Activated T-helper 1 cell treated with anti-CD3 and anti-CD28 coated beads, Interleukin-12 subunit alpha, Interleukin-12 subunit beta, Interleukin-2, Interleukin-4 antibody, amounts not matched to agents 30 ng/mL and 10 ng/mL and 1 ng/mL, durations not matched to agents 14 hours and 24 hours and 36 hours (primary cell): ENCODE results near the gene CEBPB. TPM values are rescaled to one million over a fixed set of nuclear protein-coding genes. Genes with fewer than 3 reads are reported as not detected.

Source experiments
- DNase-seq: peaks from one replicate; pipeline ENCODE4 v3.0.0; 2021; ENCODE audit warnings: low spot score
- H3K27ac Mint-ChIP-seq: one replicate; pipeline ENCODE4 v1.8.0; 2021; ENCODE audit warnings: mild to moderate bottlenecking, mixed read lengths
- H3K27me3 Mint-ChIP-seq: one replicate; pipeline ENCODE4 v1.8.0; 2022; ENCODE audit warnings: mild to moderate bottlenecking, moderate library complexity, mixed read lengths; ENCODE audit not compliant: insufficient read depth
- H3K36me3 Mint-ChIP-seq: one replicate; pipeline ENCODE4 v1.8.0; 2021; ENCODE audit warnings: low read depth, mixed read lengths
- H3K4me1 Mint-ChIP-seq: one replicate; pipeline ENCODE4 v1.8.0; 2021; ENCODE audit warnings: low read depth, mixed read lengths
- H3K4me3 Mint-ChIP-seq: one replicate; pipeline ENCODE4 v1.8.0; 2021; ENCODE audit warnings: mild to moderate bottlenecking, moderate library complexity, mixed read lengths
- H3K9me3 Mint-ChIP-seq: one replicate; pipeline ENCODE4 v1.8.0; 2021; ENCODE audit warnings: mixed read lengths
- intact Hi-C: fragments of 100-400 bp; cut with micrococcal nuclease; formaldehyde crosslinking; loops from one replicate; pipeline ENCODE4 v1.15.1; 2024
- total RNA-seq: library from RNA; stranded (reverse); gene quantifications from 2 replicates; pipeline ENCODE4 v1.2.3, GENCODE V29; 2022

Gene CEBPB
- total RNA-seq, 1 donor from 2014 or later, result 52.3 TPM

DNA sequence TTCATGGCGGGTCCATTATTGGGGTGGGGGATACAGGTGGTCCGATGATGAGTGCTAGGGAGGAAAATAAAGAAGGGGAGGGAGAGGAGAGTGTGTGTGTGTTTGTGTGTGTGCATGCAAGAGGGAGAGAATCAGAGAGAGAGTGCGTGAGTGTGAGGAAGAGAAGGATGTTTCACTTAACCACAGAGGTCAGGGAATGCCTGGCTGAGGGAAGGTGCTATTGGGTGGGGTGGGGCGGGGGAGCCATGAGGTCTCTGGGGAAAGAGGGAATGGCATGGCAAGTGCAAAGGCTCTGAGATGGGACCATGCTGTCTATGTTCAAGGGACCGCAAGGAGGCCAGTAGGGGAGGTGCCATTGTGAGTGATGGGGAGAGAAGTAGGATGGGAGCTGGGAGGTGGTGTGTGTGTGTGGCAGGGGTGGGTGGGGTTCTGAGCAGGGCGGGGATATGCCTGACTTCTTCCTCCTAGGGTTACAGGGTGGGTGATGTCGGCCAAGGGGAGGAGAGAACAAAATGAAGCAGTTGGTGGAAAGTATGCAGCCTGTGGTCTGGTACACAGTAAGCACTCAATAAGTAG, 23.0 kb downstream of the CEBPB start:
- DNase-seq, result no peak
- H3K27ac Mint-ChIP-seq, result no peak overlapping the region
- peaks cover 21% of the 10 kb centered on the region for H3K27me3 Mint-ChIP-seq
- H3K9me3 Mint-ChIP-seq, result no peaks in the 10 kb centered on the region
- intact Hi-C loops, result no loop called here
- H3K36me3 Mint-ChIP-seq, result no peaks in the 10 kb centered on the region
- H3K4me1 Mint-ChIP-seq, result peaks cover 28% of the 10 kb centered on the region
- H3K4me3 Mint-ChIP-seq, result no peak overlapping the region

DNA sequence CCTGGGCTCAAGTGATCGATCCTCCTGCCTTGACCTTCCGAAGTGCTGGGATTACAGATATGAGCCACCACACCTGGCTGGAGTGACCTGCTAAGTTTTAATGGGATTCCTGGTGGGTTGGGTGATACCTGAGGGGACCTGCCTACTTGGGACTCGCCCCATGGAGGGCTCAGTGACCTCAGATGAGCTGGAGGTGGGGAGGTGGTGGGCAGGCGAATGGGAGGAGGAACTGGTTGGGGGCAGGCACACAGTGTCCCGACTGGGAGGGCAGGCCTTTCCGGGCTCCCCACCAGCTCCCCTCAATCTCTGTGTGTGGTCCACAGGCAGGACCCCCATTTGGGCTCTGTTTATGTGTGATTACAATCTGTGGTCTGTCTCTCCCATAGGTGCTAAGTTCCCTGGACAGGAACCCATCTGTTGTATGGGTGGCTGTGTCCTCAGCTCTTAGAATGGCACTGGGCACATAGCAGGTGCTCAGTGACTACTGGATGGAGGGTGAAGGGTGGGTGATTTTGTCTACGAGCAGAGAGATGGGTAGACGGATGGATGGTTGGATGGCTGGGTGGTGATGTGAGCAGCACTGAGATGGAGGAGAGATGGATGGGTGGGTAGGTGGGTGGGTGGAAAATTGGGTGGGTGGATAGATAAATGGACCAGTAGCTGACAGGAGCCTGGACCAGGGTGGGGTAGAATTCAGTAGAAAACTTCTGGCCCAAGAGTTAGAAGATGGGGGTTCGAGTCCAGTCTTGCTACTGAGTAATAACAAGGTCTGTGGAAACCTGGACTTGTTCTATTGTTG, 23.8 kb downstream of the CEBPB start:
- peaks cover under 1% of the 10 kb centered on the region for H3K9me3 Mint-ChIP-seq
- intact Hi-C loops, result no loop called here
- H3K27me3 Mint-ChIP-seq, result peaks cover 19% of the 10 kb centered on the region
- H3K36me3 Mint-ChIP-seq, result no peaks in the 10 kb centered on the region
- DNase-seq, result no peak
- H3K4me1 Mint-ChIP-seq, result peaks cover 28% of the 10 kb centered on the region
- H3K4me3 Mint-ChIP-seq, result no peak overlapping the region
- H3K27ac Mint-ChIP-seq, result no peak overlapping the region

- Mint-ChIP-seq H3K4me1 (peaks cover 31% of the 10 kb centered on the region), H3K27ac (no peak overlapping the region), H3K27me3 (peaks cover 19% of the 10 kb centered on the region)
These were observed 24.6 kb downstream of the CEBPB start for GRCh38 chr20:50215101-50215690.

DNA sequence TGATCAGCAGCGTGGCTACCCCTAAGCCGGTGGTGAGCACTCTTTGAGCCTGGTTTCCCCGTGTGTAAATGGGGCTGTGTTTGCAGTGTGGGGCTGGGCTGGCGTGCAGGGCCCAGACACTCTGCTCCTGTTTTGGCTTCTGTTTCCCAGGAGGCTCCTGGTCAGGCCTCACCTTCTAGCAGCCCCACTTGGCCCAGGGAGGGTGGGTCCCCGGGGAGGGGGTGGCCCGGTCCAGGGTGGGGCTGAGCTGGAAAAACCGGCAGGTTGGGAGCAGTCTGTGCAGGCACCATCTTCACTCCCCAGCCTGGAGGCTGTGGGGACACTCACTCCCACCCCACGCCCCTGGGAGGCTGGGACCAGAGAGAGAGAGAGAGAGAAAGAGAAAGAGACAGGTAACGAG, 25.3 kb downstream of the CEBPB start:
- Mint-ChIP-seq H3K4me1 (peaks cover 31% of the 10 kb centered on the region), H3K27me3 (peaks cover 19% of the 10 kb centered on the region), H3K4me3 (no peak overlapping the region), H3K9me3 (peaks cover 5% of the 10 kb centered on the region), H3K36me3 (no peaks in the 10 kb centered on the region), H3K27ac (no peak overlapping the region)
- DNase-seq, result no peak
- intact Hi-C loops, result no loop called here

More at GRCh38 chr20:50215101-50215690, 24.6 kb downstream of the CEBPB start:
- DNase-seq, result no peak
- Mint-ChIP-seq H3K9me3 (peaks cover 5% of the 10 kb centered on the region), H3K36me3 (no peaks in the 10 kb centered on the region), H3K4me3 (no peak overlapping the region)
- intact Hi-C loops, result no loop called here

DNA sequence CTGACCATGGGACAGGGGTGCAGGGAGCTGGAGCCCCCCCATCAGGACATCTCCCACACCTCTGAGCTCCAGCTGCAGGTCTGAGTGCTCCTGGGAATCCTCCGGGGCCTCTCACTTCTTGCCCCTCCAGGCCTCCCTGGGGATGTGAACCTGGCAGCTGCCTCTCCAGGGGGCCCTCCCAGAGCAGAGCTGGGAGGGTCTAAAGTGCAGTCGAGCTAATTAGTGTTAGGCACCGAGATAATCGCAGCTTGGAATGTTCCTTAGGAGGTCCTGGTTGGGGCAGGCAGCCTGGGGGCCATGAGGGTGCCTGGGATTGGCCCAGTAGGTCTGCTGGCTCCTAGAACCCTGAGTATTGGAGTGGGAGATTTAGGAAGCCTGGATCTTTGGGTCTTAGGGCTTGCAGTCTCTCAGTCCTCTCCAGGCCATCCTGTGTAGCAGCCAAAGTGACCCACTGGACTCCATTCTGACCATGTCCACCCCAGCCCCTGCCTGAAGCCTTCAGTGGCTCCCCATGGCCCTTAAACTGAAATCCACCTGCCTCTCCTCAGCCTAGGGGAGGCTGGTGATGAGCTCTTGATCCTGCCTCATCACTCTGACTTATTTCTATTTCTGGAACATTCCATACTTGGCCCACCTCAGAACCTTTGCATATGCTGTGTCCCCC, 26.0 kb downstream of the CEBPB start:
- Mint-ChIP-seq H3K36me3 (no peaks in the 10 kb centered on the region), H3K9me3 (peaks cover 5% of the 10 kb centered on the region), H3K4me3 (no peak overlapping the region), H3K27me3 (peaks cover 17% of the 10 kb centered on the region), H3K4me1 (peaks cover 23% of the 10 kb centered on the region), H3K27ac (no peak overlapping the region)
- intact Hi-C loops, result no loop called here
- DNase-seq, result no peak

DNA sequence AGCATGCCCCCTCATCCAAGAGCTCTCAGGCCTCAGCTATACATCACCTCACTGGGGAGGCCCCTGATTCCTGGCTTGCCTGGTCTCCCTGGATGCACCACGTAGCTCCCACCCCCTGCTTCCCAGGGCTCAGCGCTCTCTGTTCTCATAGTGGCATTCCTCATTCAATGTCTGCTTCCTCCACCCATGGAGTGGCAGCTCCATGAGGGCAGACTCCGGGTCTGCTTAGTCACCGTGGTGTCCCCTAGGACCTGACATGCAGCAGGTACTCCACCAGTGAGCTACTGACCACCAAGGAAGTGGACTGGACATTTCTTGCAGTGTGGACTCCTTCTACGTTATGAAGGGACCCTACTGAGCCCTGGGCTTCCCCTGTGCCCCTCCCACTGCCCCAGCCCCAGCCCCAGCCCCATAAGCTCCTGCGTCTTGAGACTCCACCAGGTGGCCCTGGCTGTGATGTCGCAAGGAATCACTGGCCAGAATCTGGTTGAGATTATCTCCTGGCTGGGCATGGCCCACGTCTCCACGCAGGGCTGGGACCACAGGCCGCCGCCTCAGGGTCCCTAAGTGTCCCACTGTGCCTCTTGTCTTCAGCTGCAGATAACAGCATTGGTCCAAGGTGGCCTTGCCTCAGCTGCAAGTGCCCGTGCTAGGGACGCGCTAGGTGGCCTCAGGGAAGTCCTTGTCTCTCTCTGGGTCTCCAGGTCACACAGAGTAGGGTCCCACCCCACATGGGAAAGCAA, 26.7 kb downstream of the CEBPB start:
- Mint-ChIP-seq H3K27me3 (peaks cover 15% of the 10 kb centered on the region), H3K36me3 (no peaks in the 10 kb centered on the region), H3K4me1 (peaks cover 25% of the 10 kb centered on the region), H3K9me3 (peaks cover 5% of the 10 kb centered on the region), H3K4me3 (no peak overlapping the region), H3K27ac (no peak overlapping the region)
- no peak for DNase-seq
- intact Hi-C loops, result no loop called here

DNA sequence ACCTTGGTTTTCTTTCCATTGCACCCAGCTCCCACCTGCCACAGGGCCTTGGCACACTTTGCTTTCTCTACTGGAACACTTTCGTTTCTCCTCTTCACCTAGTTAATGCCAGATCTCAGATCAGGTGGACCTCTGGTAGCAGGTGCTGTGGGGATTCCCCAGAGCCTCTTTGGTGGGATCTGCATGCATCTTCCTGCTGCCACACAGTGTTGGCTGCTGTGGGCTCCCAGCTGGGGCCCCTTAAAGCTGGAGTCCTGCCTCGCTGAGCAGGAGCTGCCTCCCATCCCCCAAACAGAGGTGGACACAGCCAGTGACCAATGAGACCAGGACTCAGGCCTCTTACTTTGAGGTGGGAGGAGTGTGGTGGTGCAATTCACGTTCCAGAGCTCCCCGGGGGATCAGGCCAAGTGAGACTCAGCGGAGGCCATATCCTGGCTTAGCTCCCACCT, 28.4 kb downstream of the CEBPB start:
- Mint-ChIP-seq H3K4me1 (peaks cover 17% of the 10 kb centered on the region), H3K27me3 (peaks cover 8% of the 10 kb centered on the region), H3K9me3 (peaks cover 7% of the 10 kb centered on the region), H3K36me3 (no peaks in the 10 kb centered on the region), H3K4me3 (no peak overlapping the region), H3K27ac (no peak overlapping the region)
- intact Hi-C loops, result no loop called here
- no peak for DNase-seq

GRCh38 chr20:50219600-50219999, 29.0 kb downstream of the CEBPB start:
- Mint-ChIP-seq H3K36me3 (no peaks in the 10 kb centered on the region), H3K4me1 (peaks cover 16% of the 10 kb centered on the region), H3K27ac (no peak overlapping the region)

GRCh38 chr20:50220093-50220893, 29.7 kb downstream of the CEBPB start:
- H3K4me3 Mint-ChIP-seq, result no peak overlapping the region
- no peaks in the 10 kb centered on the region for H3K27me3 Mint-ChIP-seq
- DNase-seq, result no peak
- peaks cover 18% of the 10 kb centered on the region for H3K4me1 Mint-ChIP-seq
- peaks cover 14% of the 10 kb centered on the region for H3K9me3 Mint-ChIP-seq
- no peak overlapping the region for H3K27ac Mint-ChIP-seq
- intact Hi-C loops, result no loop called here
- no peaks in the 10 kb centered on the region for H3K36me3 Mint-ChIP-seq

More at GRCh38 chr20:50219600-50219999, 29.0 kb downstream of the CEBPB start:
- intact Hi-C loops, result no loop called here
- peaks cover 10% of the 10 kb centered on the region for H3K9me3 Mint-ChIP-seq
- no peak overlapping the region for H3K4me3 Mint-ChIP-seq
- H3K27me3 Mint-ChIP-seq, result peaks cover 6% of the 10 kb centered on the region
- DNase-seq, result no peak

- no peak overlapping the region for H3K4me3 Mint-ChIP-seq
- H3K36me3 Mint-ChIP-seq, result no peaks in the 10 kb centered on the region
- no peaks in the 10 kb centered on the region for H3K27me3 Mint-ChIP-seq
- H3K4me1 Mint-ChIP-seq, result peaks cover 22% of the 10 kb centered on the region
- no peak for DNase-seq
- H3K9me3 Mint-ChIP-seq, result peaks cover 14% of the 10 kb centered on the region
- H3K27ac Mint-ChIP-seq, result no peak overlapping the region
- intact Hi-C loops, result no loop called here
These were observed 30.3 kb downstream of the CEBPB start for GRCh38 chr20:50220894-50221365.

DNA sequence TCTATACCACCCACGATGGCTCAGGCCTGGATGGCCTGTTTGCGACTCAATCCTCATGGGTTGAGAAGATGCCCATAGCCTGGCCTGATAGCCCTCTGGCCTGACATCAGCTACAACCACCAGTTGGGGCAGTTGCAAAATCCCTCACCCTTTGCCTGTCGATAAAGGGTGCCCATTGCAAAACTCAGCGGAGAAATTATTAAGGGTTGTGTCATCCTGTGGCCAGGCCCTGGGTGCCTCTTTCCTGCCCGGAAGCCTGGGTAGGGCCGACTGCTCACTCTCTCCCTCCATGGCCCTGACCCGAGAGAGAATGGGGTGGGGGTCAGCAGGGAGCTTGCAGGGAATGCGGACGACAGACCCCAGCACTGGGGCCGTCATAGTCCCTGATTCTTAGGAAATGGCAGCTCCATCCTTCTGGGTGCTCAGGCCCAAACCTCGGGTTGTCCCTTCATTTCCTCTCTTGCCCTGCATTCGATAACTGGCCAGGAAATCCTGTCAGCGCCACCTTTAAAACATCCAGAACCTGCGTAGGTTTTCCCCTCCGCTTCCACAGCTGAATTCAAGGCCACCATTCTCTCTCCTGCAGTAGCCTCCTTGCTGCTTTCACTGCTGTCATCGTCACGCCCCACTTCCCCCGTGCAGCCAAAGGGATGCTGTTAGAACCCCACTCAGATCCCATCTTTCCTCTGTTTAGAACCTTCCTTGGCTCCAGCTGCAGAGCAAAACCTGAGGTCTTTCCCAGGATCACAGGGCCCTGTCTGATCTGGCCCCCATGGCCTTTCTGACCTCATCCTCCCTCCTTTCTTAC, 31.1 kb downstream of the CEBPB start:
- DNase-seq, result no peak
- Mint-ChIP-seq H3K4me1 (peaks cover 30% of the 10 kb centered on the region), H3K27me3 (no peaks in the 10 kb centered on the region), H3K9me3 (peaks cover 14% of the 10 kb centered on the region), H3K4me3 (no peak overlapping the region), H3K36me3 (no peaks in the 10 kb centered on the region), H3K27ac (no peak overlapping the region)
- intact Hi-C loops, result no loop called here
